Activated naive CD4-positive, alpha-beta T cell treated with anti-CD3 and anti-CD28 coated beads for 36 hours (primary cell): ENCODE measurements around the gene ATXN7. TPM values are rescaled to one million over a fixed set of nuclear protein-coding genes. Genes with fewer than 3 reads are reported as not detected.

Source experiments
- CTCF ChIA-PET: fragments of 350-600 bp; sonication (Branson Sonifier 250); formaldehyde crosslinking; loops from one replicate; lab custom pipeline; 2021; ENCODE audit warnings: antibody characterized with exemption; lab: Charles Lee
- DNase-seq: peaks from one replicate; pipeline ENCODE4 v3.0.0-alpha.2; 2020
- H3K27ac Mint-ChIP-seq: one replicate; pipeline ENCODE4 v1.8.0; 2021; ENCODE audit warnings: mild to moderate bottlenecking, mixed read lengths
- H3K27me3 Mint-ChIP-seq: one replicate; pipeline ENCODE4 v1.8.0; 2021; ENCODE audit warnings: low read depth, mixed read lengths
- H3K36me3 Mint-ChIP-seq: one replicate; pipeline ENCODE4 v1.8.0; 2021; ENCODE audit warnings: low read depth, mixed read lengths
- H3K4me1 Mint-ChIP-seq: one replicate; pipeline ENCODE4 v1.8.0; 2021; ENCODE audit warnings: low read depth, mixed read lengths
- H3K4me3 Mint-ChIP-seq: one replicate; pipeline ENCODE4 v1.8.0; 2021; ENCODE audit warnings: mild to moderate bottlenecking, moderate library complexity, mixed read lengths
- H3K9me3 Mint-ChIP-seq: one replicate; pipeline ENCODE4 v1.8.0; 2021; ENCODE audit warnings: mixed read lengths
- intact Hi-C: fragments of 100-400 bp; cut with micrococcal nuclease; formaldehyde crosslinking; loops from one replicate; pipeline ENCODE4 v1.15.1; 2023
- total RNA-seq, 2 experiments: library from RNA; stranded (reverse); gene quantifications; one replicate each; pipeline ENCODE4 v1.2.3, GENCODE V29; 2021

ATXN7 gene
- total RNA-seq, 2 experiments from 2014 or later, result 25.5 to 25.8 TPM

- Mint-ChIP-seq H3K4me1 (peaks cover 16% of the 10 kb centered on the region), H3K27me3 (no peaks in the 10 kb centered on the region), H3K27ac (no peak overlapping the region), H3K36me3 (peaks cover 41% of the 10 kb centered on the region), H3K9me3 (no peaks in the 10 kb centered on the region), H3K4me3 (no peak overlapping the region)
- CTCF ChIA-PET, result no interaction called here
- intact Hi-C loops, result no loop called here
- DNase-seq, result no peak
These were observed 136.9 kb downstream of the ATXN7 start for GRCh38 chr3:64000453-64001055.

DNA sequence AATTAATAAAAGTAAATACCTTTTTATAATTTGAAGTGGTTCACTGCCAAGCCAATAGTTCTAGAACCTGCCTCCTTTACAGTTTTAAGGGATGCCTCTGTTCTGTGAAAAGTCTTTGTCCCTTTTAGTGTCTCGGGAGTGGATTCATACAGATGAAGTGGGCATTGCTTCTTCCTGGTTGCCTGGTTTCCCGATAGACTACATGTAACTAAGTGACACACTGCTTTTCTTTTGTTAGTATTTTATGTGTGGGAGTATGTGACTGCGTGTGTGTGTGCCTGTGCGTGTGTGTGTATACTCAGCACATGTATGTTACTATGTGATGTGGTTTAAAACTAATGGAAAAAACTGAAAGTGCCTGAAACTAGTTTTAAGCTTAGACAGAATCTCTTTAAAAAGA is 138.6 kb downstream of the ATXN7 start:
- H3K9me3 Mint-ChIP-seq, result no peaks in the 10 kb centered on the region
- CTCF ChIA-PET, result interaction anchor here (1.3 to 1.9 kb wide), 2 partner anchors 8 to 41 kb away, joined by 3 to 13 read pairs; no protein-coding TSS in a partner anchor
- H3K4me3 Mint-ChIP-seq, result no peak overlapping the region
- DNase-seq, result no peak
- no peaks in the 10 kb centered on the region for H3K27me3 Mint-ChIP-seq
- H3K36me3 Mint-ChIP-seq, result peaks cover 27% of the 10 kb centered on the region
- H3K27ac Mint-ChIP-seq, result peak overlapping the region; percentile 69
- intact Hi-C loops, result no loop called here
- peaks cover 7% of the 10 kb centered on the region for H3K4me1 Mint-ChIP-seq

- Mint-ChIP-seq H3K27ac (peak overlapping the region; percentile 33), H3K36me3 (peaks cover 22% of the 10 kb centered on the region), H3K9me3 (no peaks in the 10 kb centered on the region), H3K27me3 (no peaks in the 10 kb centered on the region), H3K4me1 (peaks cover 13% of the 10 kb centered on the region), H3K4me3 (no peak overlapping the region)
- intact Hi-C loops, result no loop called here
- CTCF ChIA-PET, result interaction anchor here (0.6 to 1.9 kb wide), 5 partner anchors 9 to 42 kb away, joined by 3 to 13 read pairs (median 3); no protein-coding TSS in a partner anchor
- DNase-seq, result no peak
These were observed 139.9 kb downstream of the ATXN7 start for GRCh38 chr3:64003589-64003988.

DNA sequence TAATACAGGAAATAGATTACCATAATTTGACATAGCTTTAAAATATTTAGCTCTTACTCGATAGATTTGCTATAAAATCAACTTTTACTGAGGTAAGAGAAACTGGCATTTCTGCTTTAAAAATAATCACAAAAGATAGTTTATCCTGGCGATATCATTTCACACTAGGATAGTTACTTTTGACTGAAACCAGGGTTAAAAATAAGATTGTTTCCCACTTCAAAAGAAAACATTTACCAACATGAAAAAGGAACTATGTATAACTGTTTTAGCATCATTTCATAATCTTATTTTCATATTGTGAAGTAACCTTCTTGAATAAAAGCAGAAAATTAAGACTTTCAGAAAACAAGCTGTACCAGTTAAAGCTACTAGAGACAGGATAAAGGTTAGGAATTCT is 144.3 kb downstream of the ATXN7 start:
- Mint-ChIP-seq H3K27ac (peak overlapping the region; percentile 52), H3K4me1 (peaks cover 24% of the 10 kb centered on the region), H3K9me3 (no peaks in the 10 kb centered on the region), H3K4me3 (no peak overlapping the region), H3K27me3 (no peaks in the 10 kb centered on the region), H3K36me3 (peaks cover 17% of the 10 kb centered on the region)
- no peak for DNase-seq
- CTCF ChIA-PET, result interaction anchor here (1.0 to 3.5 kb wide), 6 partner anchors 10 to 50 kb away, joined by 3 to 20 read pairs (median 4); partner anchors contain the start of gene PSMD6
- intact Hi-C loops, result loop anchor here (2.0 kb wide), 1 partner anchor 15 kb away; the partner anchor contains the start of gene PSMD6

- DNase-seq, result no peak
- H3K27ac Mint-ChIP-seq, result peak overlapping the region; percentile 52
- H3K27me3 Mint-ChIP-seq, result no peaks in the 10 kb centered on the region
- peaks cover 24% of the 10 kb centered on the region for H3K36me3 Mint-ChIP-seq
- H3K4me1 Mint-ChIP-seq, result peaks cover 28% of the 10 kb centered on the region
- H3K4me3 Mint-ChIP-seq, result no peak overlapping the region
- intact Hi-C loops, result loop anchor here (2.0 kb wide), 1 partner anchor 14 kb away; the partner anchor contains the start of gene PSMD6
- H3K9me3 Mint-ChIP-seq, result no peaks in the 10 kb centered on the region
- CTCF ChIA-PET, result interaction anchor here (0.6 to 3.5 kb wide), 7 partner anchors 9 to 50 kb away, joined by 3 to 20 read pairs (median 5); partner anchors contain the start of gene PSMD6
These were observed 145.1 kb downstream of the ATXN7 start for GRCh38 chr3:64008487-64009351.

GRCh38 chr3:64009528-64009927 is 145.9 kb downstream of the ATXN7 start:
- Mint-ChIP-seq H3K4me3 (no peak overlapping the region), H3K4me1 (peaks cover 32% of the 10 kb centered on the region), H3K9me3 (no peaks in the 10 kb centered on the region), H3K27me3 (no peaks in the 10 kb centered on the region), H3K36me3 (peaks cover 29% of the 10 kb centered on the region), H3K27ac (no peak overlapping the region)
- intact Hi-C loops, result loop anchor here (2.0 kb wide), 1 partner anchor 13 kb away; the partner anchor contains the start of gene PSMD6
- no peak for DNase-seq
- CTCF ChIA-PET, result interaction anchor here (1.1 to 3.5 kb wide), 4 partner anchors 9 to 30 kb away, joined by 3 to 20 read pairs (median 8); partner anchors contain the start of gene PSMD6

DNA sequence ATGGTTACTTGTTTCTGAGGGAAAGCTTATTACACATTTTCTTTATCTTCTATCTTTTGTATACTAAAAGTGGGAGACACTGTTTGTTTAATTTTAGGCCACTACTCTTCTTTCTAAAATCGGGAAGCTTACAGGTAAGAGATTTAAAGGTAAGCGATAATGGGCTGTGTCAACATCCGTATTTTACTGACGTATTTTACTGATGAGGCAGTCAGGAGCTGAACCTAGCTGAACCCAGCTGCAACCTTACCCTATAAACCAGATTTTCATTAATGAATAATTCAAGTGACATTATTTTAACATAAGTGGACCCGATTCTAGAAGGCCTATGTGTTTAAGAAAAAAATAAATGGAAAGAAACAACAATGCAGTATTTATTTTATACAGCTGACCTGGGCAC is 146.5 kb downstream of the ATXN7 start:
- H3K27ac Mint-ChIP-seq, result peak overlapping the region; percentile 42
- intact Hi-C loops, result no loop called here
- peaks cover 32% of the 10 kb centered on the region for H3K36me3 Mint-ChIP-seq
- CTCF ChIA-PET, result interaction anchor here (1.0 to 3.5 kb wide), 5 partner anchors 8 to 40 kb away, joined by 3 to 20 read pairs (median 7); partner anchors contain the start of gene PSMD6
- H3K4me1 Mint-ChIP-seq, result peaks cover 35% of the 10 kb centered on the region
- no peak overlapping the region for H3K4me3 Mint-ChIP-seq
- DNase-seq, result no peak
- no peaks in the 10 kb centered on the region for H3K9me3 Mint-ChIP-seq
- no peaks in the 10 kb centered on the region for H3K27me3 Mint-ChIP-seq

GRCh38 chr3:64011685-64012084 is 148.0 kb downstream of the ATXN7 start:
- no peak for DNase-seq

GRCh38 chr3:64016941-64017620 is 153.4 kb downstream of the ATXN7 start:
- no peak overlapping the region for H3K4me3 Mint-ChIP-seq
- peak overlapping the region; percentile 14 for H3K27ac Mint-ChIP-seq
- H3K27me3 Mint-ChIP-seq, result no peaks in the 10 kb centered on the region
- no peak for DNase-seq
- H3K9me3 Mint-ChIP-seq, result no peaks in the 10 kb centered on the region
- peaks cover 48% of the 10 kb centered on the region for H3K36me3 Mint-ChIP-seq
- intact Hi-C loops, result no loop called here
- CTCF ChIA-PET, result interaction anchor here (1.4 to 2.0 kb wide), 2 partner anchors 7 to 10 kb away, joined by 4 to 9 read pairs; no protein-coding TSS in a partner anchor
- H3K4me1 Mint-ChIP-seq, result peaks cover 46% of the 10 kb centered on the region

More at GRCh38 chr3:64011685-64012084, 148.0 kb downstream of the ATXN7 start:
- Mint-ChIP-seq H3K27me3 (no peaks in the 10 kb centered on the region), H3K36me3 (peaks cover 35% of the 10 kb centered on the region), H3K4me3 (no peak overlapping the region), H3K4me1 (peaks cover 38% of the 10 kb centered on the region), H3K9me3 (no peaks in the 10 kb centered on the region), H3K27ac (peak overlapping the region; percentile 14)
- CTCF ChIA-PET, result interaction anchor here (0.7 to 1.0 kb wide), 4 partner anchors 13 to 472 kb away, joined by 3 read pairs; no protein-coding TSS in a partner anchor
- intact Hi-C loops, result no loop called here

GRCh38 chr3:64019271-64019670 is 155.6 kb downstream of the ATXN7 start:
- Mint-ChIP-seq H3K27ac (peak overlapping the region; percentile 46), H3K4me3 (no peak overlapping the region), H3K9me3 (no peaks in the 10 kb centered on the region), H3K4me1 (peaks cover 46% of the 10 kb centered on the region), H3K36me3 (peaks cover 33% of the 10 kb centered on the region), H3K27me3 (no peaks in the 10 kb centered on the region)
- intact Hi-C loops, result no loop called here
- no peak for DNase-seq
- CTCF ChIA-PET, result interaction anchor here (0.6 to 2.0 kb wide), 3 partner anchors 10 to 465 kb away, joined by 3 to 9 read pairs (median 3); no protein-coding TSS in a partner anchor

- peaks cover 27% of the 10 kb centered on the region for H3K36me3 Mint-ChIP-seq
- peaks cover 42% of the 10 kb centered on the region for H3K4me1 Mint-ChIP-seq
- no peak overlapping the region for H3K4me3 Mint-ChIP-seq
- H3K9me3 Mint-ChIP-seq, result no peaks in the 10 kb centered on the region
- CTCF ChIA-PET, result interaction anchor here (1.0 to 1.3 kb wide), 2 partner anchors 23 to 58 kb away, joined by 3 read pairs; no protein-coding TSS in a partner anchor
- intact Hi-C loops, result no loop called here
- H3K27me3 Mint-ChIP-seq, result no peaks in the 10 kb centered on the region
- H3K27ac Mint-ChIP-seq, result no peak overlapping the region
- DNase-seq, result no peak
These were observed 156.2 kb downstream of the ATXN7 start for GRCh38 chr3:64019879-64020278.
